Measurements from ENCODE around the gene FYTTD1. TPM values are rescaled to one million over a fixed set of nuclear protein-coding genes. Genes with fewer than 3 reads are reported as not detected.

Gene FYTTD1
- total and polyA plus RNA-seq, 2 of the 4 experiments (the other 2 are of a cell fraction) = 20.4 to 50.2 TPM

GRCh38 chr3:197784019-197784585 is 34.4 kb downstream of the FYTTD1 start:
- Histone ChIP-seq H3K4me2 (ENCODE audit: low read depth, low read length) (no peak overlapping the region), H3K27me3 (ENCODE audit: control insufficient read depth, insufficient read depth, low read length) (no peaks in the 10 kb centered on the region), H3K36me3 (ENCODE audit: control insufficient read depth, insufficient read depth, low read length) (peaks cover 16% of the 10 kb centered on the region), H3K9ac (ENCODE audit: low read depth, low read length) (no peak overlapping the region), H2AK9ac (replicated peaks; ENCODE audit: low read depth, low read length, poor library complexity) (no peak overlapping the region), H2BK120ac (ENCODE audit: low read depth, low read length) (no peak overlapping the region), H3K18ac (ENCODE audit: low read depth, low read length) (no peak overlapping the region), H3K14ac (replicated peaks; ENCODE audit: low read depth, low read length) (no peak overlapping the region), H2BK20ac (ENCODE audit: low read depth, low read length) (no peak overlapping the region), H4K91ac (ENCODE audit: insufficient read depth, low read depth, low read length) (no peak overlapping the region), H4K8ac (ENCODE audit: low read depth in 2 of 2, low read length in 2 of 2) (no peak overlapping the region), H4K5ac (ENCODE audit: low read depth, low read length) (no peak overlapping the region), H3K4me1 (ENCODE audit: control insufficient read depth, insufficient read depth, low read length) (peaks cover 2% of the 10 kb centered on the region; the same call in 1 of the 2 replicates), H3K27ac (ENCODE audit: insufficient read depth, low read length) (no peak overlapping the region), H2AK5ac (ENCODE audit: low read depth, low read length) (no peak overlapping the region), H3K56ac (ENCODE audit: extremely low read depth, insufficient read depth, low read length) (no peak overlapping the region), H3K9me1 (ENCODE audit: insufficient read depth, low read length) (peaks cover 5% of the 10 kb centered on the region; the same call in 1 of the 2 replicates), H3K9me3 (ENCODE audit: control insufficient read depth, insufficient read depth, low read length) (no peaks in the 10 kb centered on the region), H3K79me1 (ENCODE audit: low read depth in 1 of 2, low read length in 2 of 2) (peaks cover 0 to 15% of the 10 kb centered on the region in 2 experiments; a peak in 2 of 4 replicates), H3K4ac (ENCODE audit: low read depth, low read length) (no peak overlapping the region), H2BK5ac (ENCODE audit: low read depth, low read length, poor library complexity, severe bottlenecking) (no peak overlapping the region), H3K23ac (ENCODE audit: low read depth, low read length) (no peak overlapping the region), H2BK15ac (ENCODE audit: low read depth, low read length) (no peak overlapping the region), H4K20me1 (ENCODE audit: insufficient read depth, low read length) (0 out of 2 replicates have a peak, but pooled peaks cover 3% of the 10 kb centered on the region), H2AFZ (replicated peaks; ENCODE audit: low read length, poor library complexity) (no peak overlapping the region), H3K4me3 (ENCODE audit: insufficient read depth, low read depth, low read length) (no peak overlapping the region)
- dilution Hi-C loops (cut with HindIII; ENCODE audit: low sequenced_read_pairs, unreplicated experiment) = no loop called here
- no peak for ATAC-seq (ENCODE audit: low read depth)
- intact Hi-C loops (cut with micrococcal nuclease) = loop anchor here (5.0 kb wide), 1 partner anchor 53 kb away; no protein-coding TSS in a partner anchor
- DNase-seq = no peak
- POLR2A ChIA-PET (ENCODE audit: unreplicated experiment) = interaction anchor here (0.6 kb wide), 1 partner anchor 8 kb away, joined by 3 read pairs; no protein-coding TSS in a partner anchor
- no TSS peak for BruUV-seq (replicated peaks)
- TF ChIP-seq RCOR1 (IDR thresholded peaks at IDR 0.05; ENCODE audit: insufficient replicate concordance, low read length) (no peak), RFX5 (IDR thresholded peaks at IDR 0.05; ENCODE audit: low read depth, low read length) (no peak)
- CTCF ChIA-PET = no interaction called here
- in situ Hi-C loops (cut with MboI; ENCODE audit: low sequenced_read_pairs) = no loop called here
- no CpG with 5 or more reads among the region's 7 CpGs for WGBS, 2 experiments (ENCODE audit: extremely low coverage in 2 of 2, insufficient read length in 1 of 2)
